ENCODE results near the gene IQSEC1.

DNA sequence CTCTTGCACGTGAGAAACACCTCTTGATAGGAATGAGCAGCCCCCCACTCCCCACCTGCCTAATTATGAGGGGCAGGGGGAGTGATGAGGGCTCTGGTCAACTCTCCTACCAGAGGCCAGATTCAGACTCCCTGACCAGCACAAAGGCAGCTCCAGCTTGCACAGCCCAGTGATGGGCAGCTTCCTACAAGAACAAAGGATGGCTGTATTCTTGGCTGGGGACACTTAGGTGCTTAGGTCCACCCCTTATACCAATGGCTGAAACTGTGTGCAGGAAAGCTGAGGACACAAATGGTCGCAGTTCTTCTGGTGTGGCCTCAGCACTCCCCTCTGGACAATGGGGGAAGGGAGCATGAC, 81.8 kb downstream of the IQSEC1 start:
- TF ChIP-seq, protein P1, sequence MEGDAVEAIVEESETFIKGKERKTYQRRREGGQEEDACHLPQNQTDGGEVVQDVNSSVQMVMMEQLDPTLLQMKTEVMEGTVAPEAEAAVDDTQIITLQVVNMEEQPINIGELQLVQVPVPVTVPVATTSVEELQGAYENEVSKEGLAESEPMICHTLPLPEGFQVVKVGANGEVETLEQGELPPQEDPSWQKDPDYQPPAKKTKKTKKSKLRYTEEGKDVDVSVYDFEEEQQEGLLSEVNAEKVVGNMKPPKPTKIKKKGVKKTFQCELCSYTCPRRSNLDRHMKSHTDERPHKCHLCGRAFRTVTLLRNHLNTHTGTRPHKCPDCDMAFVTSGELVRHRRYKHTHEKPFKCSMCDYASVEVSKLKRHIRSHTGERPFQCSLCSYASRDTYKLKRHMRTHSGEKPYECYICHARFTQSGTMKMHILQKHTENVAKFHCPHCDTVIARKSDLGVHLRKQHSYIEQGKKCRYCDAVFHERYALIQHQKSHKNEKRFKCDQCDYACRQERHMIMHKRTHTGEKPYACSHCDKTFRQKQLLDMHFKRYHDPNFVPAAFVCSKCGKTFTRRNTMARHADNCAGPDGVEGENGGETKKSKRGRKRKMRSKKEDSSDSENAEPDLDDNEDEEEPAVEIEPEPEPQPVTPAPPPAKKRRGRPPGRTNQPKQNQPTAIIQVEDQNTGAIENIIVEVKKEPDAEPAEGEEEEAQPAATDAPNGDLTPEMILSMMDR (conservative IDR thresholded peaks at IDR 0.05 in 1 of 2, IDR thresholded peaks at IDR 0.05 in 1 of 2; ENCODE audit: low read depth in 1 of 2, low read length in 2 of 2), result no peak
- no peak for TF ChIP-seq EZH2 (IDR thresholded peaks at IDR 0.05; ENCODE audit: low read length, missing control alignments)
